Stomach (tissue), 4 donors: ENCODE results near the gene UPF2.

Experiments
- CTCF ChIP-seq, 7 experiments: fragments of 450-650 bp in 4 of 7; fragments of 200-600 bp in 3 of 7; sonication (generic) in 3 of 7; IDR thresholded peaks; one replicate each; pipeline ENCODE4 v1.5.1; 2016 to 2019; ENCODE audit warnings: antibody characterized with exemption in 7 of 7, control low read depth in 2 of 7, mild to moderate bottlenecking in 1 of 7
- EP300 ChIP-seq: sonication (generic); formaldehyde crosslinking; IDR thresholded peaks from one replicate; pipeline ENCODE4 v1.6.1; 2017; ENCODE audit warnings: antibody characterized with exemption
- POLR2AphosphoS5 ChIP-seq, 3 donors: sonication (generic); formaldehyde crosslinking; IDR thresholded peaks; one replicate each; pipeline ENCODE4 v1.6.1; 2016; ENCODE audit warnings: antibody characterized with exemption in 3 of 3

GRCh38 chr10:11950325-11951018, 92.1 kb downstream of the UPF2 start:
- TF ChIP-seq CTCF (IDR thresholded peaks at IDR 0.05) (no peak), EP300 (no peak), POLR2AphosphoS5 (IDR thresholded peaks at IDR 0.05) (no peak)
